Cortex of kidney (tissue), 1 donor: ENCODE data around the gene CDRT4.

Source experiments
- DNase-seq: peaks from one replicate; lab custom pipeline; 2025; lab: John Stamatoyannopoulos, UW

CDRT4 gene

GRCh38 chr17:15393414-15393813 is 74.0 kb downstream of the CDRT4 start:
- DNase-seq: no peak

- DNase-seq: no peak
Observed at GRCh38 chr17:15392326-15392741, 75.1 kb downstream of the CDRT4 start.

- DNase-seq: no peak
Observed at GRCh38 chr17:15388356-15389041, 78.9 kb downstream of the CDRT4 start.

GRCh38 chr17:15386083-15386482 is 81.3 kb downstream of the CDRT4 start:
- no peak for DNase-seq
